ENCODE measurements around the gene CEMIP. TPM values are rescaled to one million over a fixed set of nuclear protein-coding genes. Genes with fewer than 3 reads are reported as not detected.

CEMIP gene
- total RNA-seq, 4 donors from 2014 or later: 0.11 to 2.0 (median 0.98) TPM

- intact Hi-C loops (cut with DNase I): no loop called here
- TF ChIP-seq POLR2A (IDR thresholded peaks at IDR 0.05): no peak
- no peak for TF ChIP-seq CTCF (IDR thresholded peaks at IDR 0.05)
- Histone ChIP-seq H3K4me1 (no peaks in the 10 kb centered on the region), H3K9me3 (no peaks in the 10 kb centered on the region), H3K27me3 (no peaks in the 10 kb centered on the region), H3K4me3 (replicated peaks in 1 of 3) (no peak overlapping the region), H3K27ac (no peak overlapping the region), H3K36me3 (no peaks in the 10 kb centered on the region)
- no peak for DNase-seq
- 89 to 91% methylated on average over 5 of the region's 5 CpGs for WGBS, 2 donors
Measured at GRCh38 chr15:80790236-80790635, 11.1 kb downstream of the CEMIP start.

GRCh38 chr15:80791004-80791403 is 11.8 kb downstream of the CEMIP start:
- Histone ChIP-seq H3K9me3 (no peaks in the 10 kb centered on the region), H3K4me3 (replicated peaks in 1 of 3) (no peak overlapping the region), H3K36me3 (no peaks in the 10 kb centered on the region), H3K27ac (no peak overlapping the region), H3K4me1 (no peaks in the 10 kb centered on the region), H3K27me3 (no peaks in the 10 kb centered on the region)
- TF ChIP-seq CTCF (IDR thresholded peaks at IDR 0.05) (no peak), POLR2A (IDR thresholded peaks at IDR 0.05) (no peak)
- 88 to 89% methylated on average over 1 of the region's 1 CpG for WGBS, 2 donors
- intact Hi-C loops (cut with DNase I): no loop called here
- no peak for DNase-seq

- DNase-seq: no peak
- intact Hi-C loops (cut with DNase I): no loop called here
- no peak overlapping the region for H3K4me3 ChIP-seq (replicated peaks in 1 of 3)
- TF ChIP-seq POLR2A (IDR thresholded peaks at IDR 0.05) (no peak), CTCF (IDR thresholded peaks at IDR 0.05) (no peak)
- no peak overlapping the region for H3K27ac ChIP-seq
- H3K9me3 ChIP-seq: no peaks in the 10 kb centered on the region
- 83% methylated on average over 5 of the region's 5 CpGs for WGBS, 2 donors
- no peaks in the 10 kb centered on the region for H3K27me3 ChIP-seq
- H3K4me1 ChIP-seq: no peaks in the 10 kb centered on the region
- H3K36me3 ChIP-seq: no peaks in the 10 kb centered on the region
Measured at GRCh38 chr15:80796407-80796806, 17.2 kb downstream of the CEMIP start.

GRCh38 chr15:80798911-80799310 is 19.7 kb downstream of the CEMIP start:
- Histone ChIP-seq H3K4me1 (no peaks in the 10 kb centered on the region), H3K4me3 (replicated peaks in 1 of 3) (no peak overlapping the region), H3K36me3 (no peaks in the 10 kb centered on the region), H3K9me3 (no peaks in the 10 kb centered on the region), H3K27me3 (no peaks in the 10 kb centered on the region), H3K27ac (no peak overlapping the region)
- TF ChIP-seq CTCF (IDR thresholded peaks at IDR 0.05) (no peak), POLR2A (IDR thresholded peaks at IDR 0.05) (no peak)
- intact Hi-C loops (cut with DNase I): no loop called here
- no peak for DNase-seq
- 78 to 95% methylated on average over 3 of the region's 3 CpGs for WGBS, 2 donors

- intact Hi-C loops (cut with DNase I): no loop called here
- no peak for DNase-seq
- Histone ChIP-seq H3K9me3 (no peaks in the 10 kb centered on the region), H3K27me3 (no peaks in the 10 kb centered on the region), H3K4me3 (replicated peaks in 1 of 3) (no peak overlapping the region), H3K4me1 (no peaks in the 10 kb centered on the region), H3K36me3 (no peaks in the 10 kb centered on the region), H3K27ac (no peak overlapping the region)
- WGBS, 2 donors: 76 to 84% methylated on average over 5 of the region's 5 CpGs
- TF ChIP-seq POLR2A (IDR thresholded peaks at IDR 0.05) (no peak), CTCF (IDR thresholded peaks at IDR 0.05) (no peak)
Measured at GRCh38 chr15:80800067-80800466, 20.9 kb downstream of the CEMIP start.
